T-cell (primary cell): ENCODE measurements around the gene TNNT1. TPM values are rescaled to one million over a fixed set of nuclear protein-coding genes. Genes with fewer than 3 reads are reported as not detected.

Experiments used
- ATAC-seq, 4 experiments: fragments of 200-7000 bp in 3 of 4; fragments of 150-1000 bp in 1 of 4; cut with Tn5 transposase; replicated peaks in 1 of 4; 1 replicate in 3 of 4; 2 replicates in 1 of 4; pipeline ENCODE4 v1.10.0; 2021; ENCODE audit warnings: moderate library complexity in 3 of 4, mild to moderate bottlenecking in 2 of 4, moderate number of reproducible peaks in 1 of 4
- CTCF ChIA-PET, 2 donors: fragments of 300-600 bp; sonication (Branson Sonifier 250); formaldehyde crosslinking; loops; one replicate each; lab custom pipeline; 2022; ENCODE audit warnings: antibody characterized with exemption in 2 of 2; lab: Charles Lee
- POLR2A ChIA-PET, 2 donors: fragments of 300-600 bp; sonication (Branson Sonifier 250); formaldehyde crosslinking; loops; one replicate each; lab custom pipeline; 2022; ENCODE audit warnings: antibody characterized with exemption in 2 of 2; lab: Charles Lee
- DNase-seq, 35 experiments: peaks; one replicate each; pipeline versions ENCODE4 v3.0.0 to v3.0.0-alpha.2; 2013 to 2023
- H3K27ac ChIP-seq: one replicate; pipeline ENCODE4 v1.5.1; 2013; ENCODE audit warnings: low read length
- H3K27me3 ChIP-seq, 2 experiments: replicated peaks in 1 of 2; 1 replicate in 1 of 2; 2 replicates in 1 of 2; pipeline versions ENCODE4 v1.6.1 to v1.7.0; 2013; ENCODE audit warnings: low read length in 1 of 2, mixed read lengths in 1 of 2; ENCODE audit not compliant: control insufficient read depth in 2 of 2, insufficient read depth in 2 of 2; ENCODE audit errors: extremely low read depth in 1 of 2
- H3K36me3 ChIP-seq, 2 donors: 1 replicate in 1 of 2; 2 replicates in 1 of 2; pipeline versions ENCODE4 v1.6.1 to v1.7.0; 2013; ENCODE audit warnings: low read length in 1 of 2; ENCODE audit not compliant: control insufficient read depth in 2 of 2, insufficient read depth in 1 of 2; ENCODE audit errors: extremely low read depth in 1 of 2
- H3K4me1 ChIP-seq, 2 experiments: 1 replicate in 1 of 2; 2 replicates in 1 of 2; pipeline versions ENCODE4 v1.6.1 to v1.7.0; 2013; ENCODE audit warnings: low read length in 2 of 2, mixed read lengths in 1 of 2; ENCODE audit not compliant: insufficient read depth in 2 of 2, control insufficient read depth in 1 of 2; ENCODE audit errors: extremely low read depth in 1 of 2
- H3K4me3 ChIP-seq, 2 donors: 1 replicate in 1 of 2; 2 replicates in 1 of 2; pipeline versions ENCODE4 v1.5.1 to v1.7.0; 2013; ENCODE audit warnings: mild to moderate bottlenecking in 2 of 2, low read length in 1 of 2, moderate library complexity in 1 of 2; ENCODE audit not compliant: control insufficient read depth in 1 of 2; ENCODE audit errors: extremely low read depth in 1 of 2
- H3K9me3 ChIP-seq: 2 replicates; pipeline ENCODE4 v1.7.0; 2013
- H3K27ac Mint-ChIP-seq, 2 donors: one replicate each; pipeline ENCODE4 v1.8.0; 2020 to 2021; ENCODE audit warnings: mild to moderate bottlenecking in 2 of 2, mixed read lengths in 2 of 2
- H3K27me3 Mint-ChIP-seq, 2 donors: one replicate each; pipeline ENCODE4 v1.8.0; 2021 to 2022; ENCODE audit warnings: mixed read lengths in 2 of 2
- H3K36me3 Mint-ChIP-seq: one replicate; pipeline ENCODE4 v1.8.0; 2021; ENCODE audit warnings: mixed read lengths
- H3K4me1 Mint-ChIP-seq, 3 donors: one replicate each; pipeline ENCODE4 v1.8.0; 2020 to 2022; ENCODE audit warnings: mixed read lengths in 3 of 3, mild to moderate bottlenecking in 1 of 3
- H3K4me3 Mint-ChIP-seq, 3 donors: one replicate each; pipeline ENCODE4 v1.8.0; 2020 to 2022; ENCODE audit warnings: mild to moderate bottlenecking in 3 of 3, mixed read lengths in 3 of 3, moderate library complexity in 3 of 3
- H3K9me3 Mint-ChIP-seq, 3 donors: one replicate each; pipeline ENCODE4 v1.8.0; 2020 to 2022; ENCODE audit warnings: mixed read lengths in 3 of 3
- WGBS: methylation state at CpG from one replicate; pipeline ENCODE4 v1.1.5; 2013; ENCODE audit warnings: missing lambda C conversion rate; ENCODE audit not compliant: insufficient coverage; 5-methylcytosine and 5-hydroxymethylcytosine counted together
- total RNA-seq, 35 experiments: library from RNA in 6 of 35; stranded (reverse) in 6 of 35; fragments of 120-200 nt in 1 of 35; gene quantifications; one replicate each; pipeline versions ENCODE4 v1.2.1 to v1.2.4 and lab custom pipeline; 2013 to 2026

The TNNT1 gene
- total RNA-seq, 5 donors from 2014 or later (not counting 1 experiment from before 2014, with no cell fraction given) = 0.36 to 0.76 TPM; not detected in 3

DNA sequence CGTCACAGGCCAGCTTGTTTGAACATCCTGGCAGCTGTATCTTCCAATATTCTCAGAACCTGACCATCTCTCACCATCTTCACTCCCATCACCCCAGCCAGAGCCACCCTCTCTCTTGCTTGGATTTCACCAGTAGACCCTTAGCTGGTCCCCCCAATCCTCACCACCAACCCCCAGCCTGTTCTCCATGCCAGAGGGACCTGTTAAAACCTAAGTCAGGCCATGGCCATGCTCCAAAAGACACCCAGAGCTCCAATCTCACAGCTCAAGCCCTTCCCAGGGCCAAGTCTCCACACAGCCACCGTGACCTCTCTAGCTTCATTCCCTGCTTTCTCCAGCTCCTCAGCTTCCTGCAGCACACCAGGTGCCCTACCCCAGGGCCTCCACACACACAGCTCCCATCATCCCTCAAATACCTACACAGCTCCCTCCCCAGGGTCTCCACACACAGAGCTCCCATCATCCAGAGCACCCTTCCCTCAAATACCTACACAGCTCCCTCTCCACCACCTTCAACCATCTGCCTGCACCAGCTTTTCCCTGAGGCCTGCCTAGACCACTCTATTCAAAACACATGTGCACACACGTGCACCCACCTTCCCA, 59.6 kb downstream of the TNNT1 start:
- no peak overlapping the region for H3K27ac Mint-ChIP-seq
- Histone ChIP-seq H3K4me3 (no peak overlapping the region), H3K27me3 (peaks cover 9 to 41% of the 10 kb centered on the region in 2 experiments), H3K4me1 (peaks cover 0 to 22% of the 10 kb centered on the region in 2 experiments), H3K27ac (no peak overlapping the region), H3K9me3 (no peaks in the 10 kb centered on the region), H3K36me3 (peaks cover 14 to 15% of the 10 kb centered on the region in 2 donors)
- no peak overlapping the region for H3K4me3 Mint-ChIP-seq
- peaks cover 15 to 30% (median 29%) of the 10 kb centered on the region in 3 donors for H3K4me1 Mint-ChIP-seq
- peaks cover 13% of the 10 kb centered on the region for H3K36me3 Mint-ChIP-seq
- ATAC-seq (no peak), DNase-seq (no peak)
- WGBS = 95% methylated on average over 2 of the region's 3 CpGs
- ChIA-PET POLR2A (no interaction called here), CTCF (interaction anchor here (0.5 to 1.9 kb wide), 5 partner anchors 9 to 479 kb away, joined by 3 to 6 read pairs (median 3); no protein-coding TSS in a partner anchor)
- H3K9me3 Mint-ChIP-seq = no peaks in the 10 kb centered on the region
- peaks cover 40 to 44% of the 10 kb centered on the region in 2 donors for H3K27me3 Mint-ChIP-seq

DNA sequence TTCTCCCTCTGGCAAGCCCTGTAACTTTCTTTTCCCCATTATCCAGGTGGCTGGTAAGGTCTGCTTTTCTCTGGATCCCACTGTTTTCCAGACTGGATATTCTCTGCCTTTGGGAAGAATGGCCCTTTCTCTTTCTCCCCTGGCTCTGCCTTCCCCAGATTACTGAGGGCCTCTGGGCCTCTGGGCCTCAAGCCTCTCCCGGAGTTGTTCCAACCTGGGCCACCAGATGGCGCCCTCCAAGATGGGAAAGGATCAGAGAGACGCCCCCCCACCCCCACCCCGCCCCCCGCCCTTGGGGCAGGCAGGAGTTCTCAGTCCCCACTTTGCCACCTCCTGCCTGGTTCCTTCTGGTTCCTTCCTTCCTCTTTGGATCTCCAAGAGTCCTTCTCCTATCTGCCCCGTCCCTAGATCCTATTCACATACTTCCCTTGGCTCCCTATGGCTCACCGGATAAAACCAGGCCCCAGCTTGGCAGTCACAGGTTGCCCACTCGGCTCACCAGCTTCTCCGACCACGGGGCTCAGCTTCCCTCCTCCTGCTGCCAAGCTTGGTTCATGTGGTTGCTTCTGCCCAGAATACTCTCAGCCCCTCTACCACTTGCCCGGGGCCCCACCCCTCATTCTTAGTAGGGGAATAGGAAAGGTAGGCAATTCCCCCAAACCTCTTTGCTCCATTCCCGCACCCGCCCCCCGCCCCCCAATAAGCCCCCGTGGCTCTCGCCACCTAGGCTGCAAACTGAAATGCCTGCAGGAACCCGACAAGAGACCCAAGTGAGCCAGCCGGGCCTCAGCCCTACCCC, 60.3 kb downstream of the TNNT1 start:
- Mint-ChIP-seq H3K4me1 (peaks cover 15 to 32% (median 30%) of the 10 kb centered on the region in 3 donors), H3K9me3 (no peaks in the 10 kb centered on the region), H3K36me3 (peaks cover 13% of the 10 kb centered on the region), H3K27me3 (peaks cover 46 to 50% of the 10 kb centered on the region in 2 donors), H3K4me3 (peak overlapping the region; percentile 13 to 76 (median 55)), H3K27ac (peak overlapping the region in 1 of 2 donors; percentile 47)
- Histone ChIP-seq H3K36me3 (peaks cover 11 to 14% of the 10 kb centered on the region in 2 donors), H3K27ac (no peak overlapping the region), H3K4me3 (no peak overlapping the region), H3K27me3 (peaks cover 9 to 46% of the 10 kb centered on the region in 2 experiments), H3K4me1 (peaks cover 0 to 22% of the 10 kb centered on the region in 2 experiments), H3K9me3 (no peaks in the 10 kb centered on the region)
- DNase-seq = peak in 34 of 35 experiments; percentile 45 to 82 (median 70)
- ATAC-seq = peak in 3 of 4 experiments; percentile 44 to 55 (median 45)
- ChIA-PET CTCF (interaction anchor here (0.5 to 1.9 kb wide), 5 partner anchors 9 to 480 kb away, joined by 3 to 6 read pairs (median 3); no protein-coding TSS in a partner anchor), POLR2A (no interaction called here)
- WGBS = 85% methylated on average over 6 of the region's 18 CpGs

DNA sequence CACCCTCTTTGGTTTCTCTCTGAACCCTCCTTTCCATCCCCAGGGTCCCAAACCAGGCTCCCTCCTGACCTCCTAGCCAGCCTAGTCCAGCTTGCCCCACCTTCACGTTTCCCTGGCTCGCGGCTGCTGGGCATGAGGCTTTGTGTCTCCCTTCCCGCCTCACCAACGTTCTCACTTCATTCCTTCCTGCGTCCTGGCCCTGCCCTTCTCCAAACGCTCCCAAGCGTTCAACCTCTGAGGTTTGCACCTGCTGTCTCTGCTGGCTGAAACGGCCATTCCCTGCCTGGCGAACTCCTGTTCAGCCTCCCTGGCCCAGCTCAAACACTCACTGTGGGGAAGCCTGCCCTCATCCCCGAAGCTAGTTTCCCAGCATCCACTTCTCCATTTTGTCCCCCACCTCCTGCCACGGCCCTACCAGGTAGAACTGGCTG, 61.0 kb downstream of the TNNT1 start:
- DNase-seq (no peak), ATAC-seq (no peak)
- ChIA-PET CTCF (interaction anchor here in 1 of 2 donors (1.9 kb wide), 1 partner anchor 416 kb away, joined by 4 read pairs; no protein-coding TSS in a partner anchor), POLR2A (no interaction called here)
- Mint-ChIP-seq H3K9me3 (no peaks in the 10 kb centered on the region), H3K27me3 (peaks cover 47 to 54% of the 10 kb centered on the region in 2 donors), H3K36me3 (peaks cover 13% of the 10 kb centered on the region), H3K4me3 (peak overlapping the region; percentile 13 to 76 (median 55)), H3K4me1 (peaks cover 17 to 33% (median 31%) of the 10 kb centered on the region in 3 donors), H3K27ac (peak overlapping the region in 1 of 2 donors; percentile 74)
- peaks cover 11 to 14% of the 10 kb centered on the region in 2 donors for H3K36me3 ChIP-seq
- no peaks in the 10 kb centered on the region for H3K9me3 ChIP-seq
- peaks cover 0 to 22% of the 10 kb centered on the region in 2 experiments for H3K4me1 ChIP-seq
- peaks cover 9 to 53% of the 10 kb centered on the region in 2 experiments for H3K27me3 ChIP-seq
- H3K4me3 ChIP-seq = peak overlapping the region in 1 of 2 donors; percentile 53
- H3K27ac ChIP-seq = no peak overlapping the region
- whole genome bisulfite sequencing = 87% methylated on average over 12 of the region's 12 CpGs

DNA sequence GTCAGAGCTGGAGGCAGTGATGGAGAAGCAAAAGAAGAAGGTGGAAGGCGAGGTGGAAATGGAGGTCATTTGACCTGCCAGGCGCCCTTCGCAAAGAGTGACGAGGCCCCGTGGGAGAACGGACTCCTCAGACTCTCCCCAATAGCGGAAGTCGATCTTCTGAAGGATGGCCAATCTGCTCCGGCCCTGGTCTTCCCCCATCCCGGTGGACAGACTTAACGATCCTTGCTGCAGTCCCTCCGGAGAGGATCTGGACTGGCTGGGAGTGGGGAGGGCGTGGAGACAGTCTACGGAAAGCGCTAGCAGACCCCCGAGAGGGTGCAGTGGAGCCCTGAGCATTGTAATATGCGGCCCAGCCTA, 61.5 kb downstream of the TNNT1 start:
- Histone ChIP-seq H3K4me1 (peaks cover 0 to 23% of the 10 kb centered on the region in 2 experiments), H3K9me3 (no peaks in the 10 kb centered on the region), H3K27me3 (peaks cover 11 to 58% of the 10 kb centered on the region in 2 experiments), H3K36me3 (peaks cover 6 to 14% of the 10 kb centered on the region in 2 donors), H3K27ac (no peak overlapping the region), H3K4me3 (peak overlapping the region in 1 of 2 donors; percentile 53)
- H3K4me1 Mint-ChIP-seq = peaks cover 18 to 37% (median 36%) of the 10 kb centered on the region in 3 donors
- ATAC-seq (peak in 1 of 4 experiments; percentile 3), DNase-seq (no peak)
- H3K36me3 Mint-ChIP-seq = peaks cover 13% of the 10 kb centered on the region
- H3K27me3 Mint-ChIP-seq = peaks cover 50 to 59% of the 10 kb centered on the region in 2 donors
- H3K9me3 Mint-ChIP-seq = no peaks in the 10 kb centered on the region
- H3K4me3 Mint-ChIP-seq = peak overlapping the region; percentile 31 to 76 (median 63)
- no peak overlapping the region for H3K27ac Mint-ChIP-seq
- ChIA-PET CTCF (no interaction called here), POLR2A (no interaction called here)
- WGBS = 65% methylated on average over 15 of the region's 17 CpGs

DNA sequence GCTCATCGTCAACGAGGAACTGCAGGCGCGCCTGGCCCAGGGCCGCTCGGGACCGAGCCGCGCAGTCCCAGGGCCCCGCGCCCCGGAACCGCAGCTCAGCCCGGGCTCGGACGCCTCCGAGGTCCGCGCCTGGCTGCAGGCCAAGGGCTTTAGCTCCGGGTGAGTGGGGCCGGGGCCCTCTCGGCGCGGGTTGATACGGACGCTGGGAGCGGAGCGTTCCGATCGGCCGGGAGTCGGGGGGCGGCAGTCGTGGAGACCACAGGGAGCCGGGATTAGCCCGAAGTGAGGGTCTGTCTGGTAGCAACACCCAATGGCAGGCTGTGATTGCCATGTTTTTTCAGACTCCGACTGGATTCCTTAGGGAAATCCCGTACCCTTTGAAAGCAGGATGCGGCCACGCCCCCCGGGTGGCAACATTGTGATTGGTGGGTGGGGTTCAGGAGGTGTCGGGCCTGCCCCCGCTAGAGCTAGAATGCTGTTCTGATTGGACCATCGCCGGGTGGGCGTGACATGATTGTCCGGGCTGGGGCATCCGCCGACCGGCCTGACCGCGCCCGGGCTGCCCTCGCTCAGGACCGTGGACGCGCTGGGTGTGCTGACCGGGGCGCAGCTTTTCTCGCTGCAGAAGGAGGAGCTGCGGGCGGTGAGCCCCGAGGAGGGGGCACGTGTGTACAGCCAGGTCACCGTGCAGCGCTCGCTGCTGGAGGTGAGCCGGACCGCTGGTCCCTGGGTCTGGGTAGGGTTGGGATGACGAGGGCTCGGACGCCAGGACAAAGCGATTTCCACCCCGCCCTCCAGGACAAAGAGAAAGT, 62.1 kb downstream of the TNNT1 start:
- CTCF ChIA-PET = no interaction called here
- WGBS = 7% methylated on average over 71 of the region's 74 CpGs
- H3K4me3 Mint-ChIP-seq = peak overlapping the region; percentile 31 to 76 (median 63)

More for the DNA sequence above, 62.1 kb downstream of the TNNT1 start:
- Mint-ChIP-seq H3K27me3 (peaks cover 53 to 62% of the 10 kb centered on the region in 2 donors), H3K4me1 (peaks cover 23 to 40% (median 40%) of the 10 kb centered on the region in 3 donors), H3K36me3 (peaks cover 13% of the 10 kb centered on the region), H3K9me3 (no peaks in the 10 kb centered on the region), H3K27ac (no peak overlapping the region)
- peaks cover 6 to 14% of the 10 kb centered on the region in 2 donors for H3K36me3 ChIP-seq
- H3K27me3 ChIP-seq = peaks cover 11 to 64% of the 10 kb centered on the region in 2 experiments
- peaks cover 0 to 29% of the 10 kb centered on the region in 2 experiments for H3K4me1 ChIP-seq
- no peaks in the 10 kb centered on the region for H3K9me3 ChIP-seq
- DNase-seq (peak in 23 of 35 experiments; percentile 9 to 61 (median 35)), ATAC-seq (peak; percentile 33 to 70 (median 60))
- H3K4me3 ChIP-seq = peak overlapping the region; percentile 17 to 53
- H3K27ac ChIP-seq = no peak overlapping the region
- POLR2A ChIA-PET = interaction anchor here in 1 of 2 donors (0.6 kb wide), 1 partner anchor 269 kb away, joined by 3 read pairs; no protein-coding TSS in a partner anchor
